Neural progenitor cell (in vitro differentiated cells): ENCODE measurements around the gene SLC48A1. TPM values are rescaled to one million over a fixed set of nuclear protein-coding genes. Genes with fewer than 3 reads are reported as not detected.

Experiments
- DNase-seq: peaks from one replicate; pipeline ENCODE4 v3.0.0-alpha.2; 2016; ENCODE audit warnings: low spot score
- H2AFZ ChIP-seq: fragments of 200-600 bp; sonication (generic); replicated peaks from 2 replicates; pipeline ENCODE4 v1.6.1; 2016; ENCODE audit warnings: antibody characterized with exemption
- H3F3A ChIP-seq: fragments of 200-600 bp; sonication (generic); 2 replicates; pipeline ENCODE4 v1.6.1; 2016; ENCODE audit warnings: antibody characterized with exemption, low read depth
- H3K27ac ChIP-seq: fragments of 200-600 bp; sonication (generic); 2 replicates; pipeline ENCODE4 v1.5.1; 2016; ENCODE audit warnings: mild to moderate bottlenecking
- H3K27me3 ChIP-seq: fragments of 200-600 bp; sonication (generic); 2 replicates; pipeline ENCODE4 v1.6.1; 2016; ENCODE audit warnings: mild to moderate bottlenecking, moderate library complexity
- H3K36me3 ChIP-seq: fragments of 200-600 bp; sonication (generic); 2 replicates; pipeline ENCODE4 v1.5.1; 2016
- H3K4me1 ChIP-seq: fragments of 200-600 bp; sonication (generic); 2 replicates; pipeline ENCODE4 v1.6.1; 2016; ENCODE audit warnings: mixed run types
- H3K4me2 ChIP-seq: fragments of 200-600 bp; sonication (generic); 2 replicates; pipeline ENCODE4 v1.6.1; 2016
- H3K4me3 ChIP-seq: fragments of 200-600 bp; sonication (generic); 2 replicates; pipeline ENCODE4 v1.5.1; 2016
- H3K79me2 ChIP-seq: fragments of 200-600 bp; sonication (generic); 2 replicates; pipeline ENCODE4 v1.6.1; 2016; ENCODE audit warnings: low read depth
- H3K9ac ChIP-seq: fragments of 200-600 bp; sonication (generic); 2 replicates; pipeline ENCODE4 v1.6.1; 2016
- H3K9me3 ChIP-seq: fragments of 200-600 bp; sonication (generic); 2 replicates; pipeline ENCODE4 v1.5.1; 2016; ENCODE audit warnings: low read depth
- H4K20me1 ChIP-seq: fragments of 200-600 bp; sonication (generic); 2 replicates; pipeline ENCODE4 v1.6.1; 2016; ENCODE audit warnings: low read depth
- H3K27ac Mint-ChIP-seq: 3 replicates; pipeline ENCODE4 v1.8.0; 2021; ENCODE audit warnings: mixed read lengths
- H3K27me3 Mint-ChIP-seq: 2 replicates; pipeline ENCODE4 v1.8.0; 2022; ENCODE audit warnings: low read depth, mild to moderate bottlenecking, inconsistent platforms, moderate library complexity, mixed read lengths; ENCODE audit not compliant: insufficient read depth
- H3K36me3 Mint-ChIP-seq: 3 replicates; pipeline ENCODE4 v1.8.0; 2021; ENCODE audit warnings: mixed read lengths
- H3K4me1 Mint-ChIP-seq: 3 replicates; pipeline ENCODE4 v1.8.0; 2021; ENCODE audit warnings: mixed read lengths
- H3K4me3 Mint-ChIP-seq: 3 replicates; pipeline ENCODE4 v1.8.0; 2021; ENCODE audit warnings: mild to moderate bottlenecking, moderate library complexity, mixed read lengths
- H3K9me3 Mint-ChIP-seq: 3 replicates; pipeline ENCODE4 v1.8.0; 2020; ENCODE audit warnings: mixed read lengths
- EZH2 ChIP-seq: fragments of 200-600 bp; sonication (generic); IDR thresholded peaks from 2 replicates; pipeline ENCODE4 v1.6.1; 2017; ENCODE audit warnings: antibody characterized with exemption, mild to moderate bottlenecking, moderate library complexity
- EZH2phosphoT487 ChIP-seq: fragments of 200-600 bp; sonication (generic); IDR thresholded peaks from 2 replicates; pipeline ENCODE4 v1.6.1; 2017; ENCODE audit warnings: antibody characterized with exemption
- total RNA-seq: library from RNA; depleted of rRNA; stranded (reverse); fragments of >200 nt; gene quantifications from 2 replicates; pipeline ENCODE4 v1.2.3, GENCODE V29; 2015; ENCODE audit warnings: low replicate concordance
- TF ChIP-seq, protein P1 (sequence below): fragments of 200-600 bp; sonication (generic); IDR thresholded peaks from 2 replicates; pipeline ENCODE4 v1.5.1; 2017; ENCODE audit warnings: antibody characterized with exemption, mild to moderate bottlenecking

Gene SLC48A1
- total RNA-seq, 1 donor from 2014 or later = 8.3 TPM

- no peak overlapping the region for H2AFZ ChIP-seq
- peaks cover 49% of the 10 kb centered on the region for H3K4me1 ChIP-seq
- Mint-ChIP-seq H3K4me1 (peaks cover 70% of the 10 kb centered on the region), H3K27ac (peak overlapping the region; percentile 97), H3K36me3 (peaks cover 6% of the 10 kb centered on the region), H3K27me3 (peaks cover 16% of the 10 kb centered on the region), H3K4me3 (peak overlapping the region; percentile 87), H3K9me3 (no peaks in the 10 kb centered on the region)
- H3F3A ChIP-seq = peaks cover 55% of the 10 kb centered on the region
- DNase-seq = peak; percentile 46
- H3K4me2 ChIP-seq = peak overlapping the region; percentile 46
- peaks cover 48% of the 10 kb centered on the region for H3K79me2 ChIP-seq
- peaks cover 5% of the 10 kb centered on the region for H4K20me1 ChIP-seq
- H3K4me3 ChIP-seq = no peak overlapping the region
- peaks cover 12% of the 10 kb centered on the region for H3K27me3 ChIP-seq
- H3K27ac ChIP-seq = no peak overlapping the region
- H3K36me3 ChIP-seq = no peaks in the 10 kb centered on the region
- TF ChIP-seq, protein P1, sequence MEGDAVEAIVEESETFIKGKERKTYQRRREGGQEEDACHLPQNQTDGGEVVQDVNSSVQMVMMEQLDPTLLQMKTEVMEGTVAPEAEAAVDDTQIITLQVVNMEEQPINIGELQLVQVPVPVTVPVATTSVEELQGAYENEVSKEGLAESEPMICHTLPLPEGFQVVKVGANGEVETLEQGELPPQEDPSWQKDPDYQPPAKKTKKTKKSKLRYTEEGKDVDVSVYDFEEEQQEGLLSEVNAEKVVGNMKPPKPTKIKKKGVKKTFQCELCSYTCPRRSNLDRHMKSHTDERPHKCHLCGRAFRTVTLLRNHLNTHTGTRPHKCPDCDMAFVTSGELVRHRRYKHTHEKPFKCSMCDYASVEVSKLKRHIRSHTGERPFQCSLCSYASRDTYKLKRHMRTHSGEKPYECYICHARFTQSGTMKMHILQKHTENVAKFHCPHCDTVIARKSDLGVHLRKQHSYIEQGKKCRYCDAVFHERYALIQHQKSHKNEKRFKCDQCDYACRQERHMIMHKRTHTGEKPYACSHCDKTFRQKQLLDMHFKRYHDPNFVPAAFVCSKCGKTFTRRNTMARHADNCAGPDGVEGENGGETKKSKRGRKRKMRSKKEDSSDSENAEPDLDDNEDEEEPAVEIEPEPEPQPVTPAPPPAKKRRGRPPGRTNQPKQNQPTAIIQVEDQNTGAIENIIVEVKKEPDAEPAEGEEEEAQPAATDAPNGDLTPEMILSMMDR = peak; percentile 25
- no peak for TF ChIP-seq EZH2
- no peak overlapping the region for H3K9ac ChIP-seq
- H3K9me3 ChIP-seq = no peaks in the 10 kb centered on the region
Measured at GRCh38 chr12:47817272-47818006, 44.4 kb downstream of the SLC48A1 start.

GRCh38 chr12:47818007-47818376 is 45.0 kb downstream of the SLC48A1 start:
- Histone ChIP-seq H3K4me2 (peak overlapping the region; percentile 46), H3K9me3 (no peaks in the 10 kb centered on the region), H3K4me3 (no peak overlapping the region), H3K27me3 (peaks cover 17% of the 10 kb centered on the region), H3K4me1 (peaks cover 46% of the 10 kb centered on the region), H3F3A (peaks cover 49% of the 10 kb centered on the region), H4K20me1 (peaks cover 5% of the 10 kb centered on the region), H3K27ac (no peak overlapping the region), H3K9ac (no peak overlapping the region), H3K79me2 (peaks cover 46% of the 10 kb centered on the region), H2AFZ (no peak overlapping the region), H3K36me3 (no peaks in the 10 kb centered on the region)
- Mint-ChIP-seq H3K4me3 (peak overlapping the region; percentile 87), H3K27ac (peak overlapping the region; percentile 97), H3K4me1 (peaks cover 73% of the 10 kb centered on the region), H3K9me3 (no peaks in the 10 kb centered on the region), H3K27me3 (peaks cover 19% of the 10 kb centered on the region), H3K36me3 (peaks cover 6% of the 10 kb centered on the region)
- TF ChIP-seq EZH2phosphoT487 (no peak), EZH2 (no peak)
- TF ChIP-seq, protein P1 = no peak
- no peak for DNase-seq

DNA sequence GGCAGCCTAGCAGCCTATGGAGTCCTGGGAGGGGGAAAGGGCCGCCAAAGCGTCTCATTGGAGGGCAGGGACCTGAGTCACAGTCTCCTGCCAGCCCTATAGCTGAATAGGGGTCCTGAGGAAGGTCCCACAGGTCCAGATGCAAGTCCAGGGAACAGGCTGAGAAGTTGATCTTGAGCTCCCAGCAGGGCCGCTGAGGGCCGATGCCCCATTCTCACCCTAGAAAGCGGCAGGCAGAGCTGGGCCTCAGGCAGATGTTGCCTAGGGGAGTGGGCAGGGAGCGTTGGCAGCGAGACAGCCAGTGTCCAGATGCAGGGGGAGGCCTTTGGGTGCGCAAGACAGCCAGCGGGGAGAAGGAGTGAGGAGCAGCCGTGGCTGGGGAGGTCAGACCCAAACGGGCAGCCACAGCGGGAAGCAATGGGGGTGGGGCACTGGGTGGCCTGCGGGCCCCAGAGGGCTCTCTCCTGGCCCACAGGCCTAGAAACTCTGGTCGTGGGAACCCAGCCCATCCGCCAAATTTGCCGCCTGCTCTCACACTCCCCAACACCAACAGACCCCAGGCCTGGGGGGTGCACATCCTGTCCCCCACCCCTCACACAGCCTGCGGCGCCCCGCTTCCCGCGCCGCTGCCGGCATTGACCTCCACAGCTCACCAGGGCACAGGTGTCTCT is 45.6 kb downstream of the SLC48A1 start:
- TF ChIP-seq EZH2 (no peak), EZH2phosphoT487 (no peak)
- TF ChIP-seq, protein P1 = no peak
- Histone ChIP-seq H3K4me2 (peak overlapping the region; percentile 98), H3K27ac (no peak overlapping the region), H3K4me1 (peaks cover 40% of the 10 kb centered on the region), H4K20me1 (peaks cover 5% of the 10 kb centered on the region), H3K36me3 (no peaks in the 10 kb centered on the region), H3K9ac (no peak overlapping the region), H3F3A (peaks cover 43% of the 10 kb centered on the region), H3K27me3 (peaks cover 22% of the 10 kb centered on the region), H2AFZ (no peak overlapping the region), H3K9me3 (no peaks in the 10 kb centered on the region), H3K4me3 (peak overlapping the region; percentile 84), H3K79me2 (peaks cover 46% of the 10 kb centered on the region)
- H3K4me1 Mint-ChIP-seq = peaks cover 73% of the 10 kb centered on the region
- H3K36me3 Mint-ChIP-seq = peaks cover 6% of the 10 kb centered on the region
- peaks cover 17% of the 10 kb centered on the region for H3K27me3 Mint-ChIP-seq
- H3K4me3 Mint-ChIP-seq = peak overlapping the region; percentile 87
- H3K9me3 Mint-ChIP-seq = no peaks in the 10 kb centered on the region
- H3K27ac Mint-ChIP-seq = peak overlapping the region; percentile 97
- DNase-seq = peak; percentile 16
